Upper lobe of left lung (tissue), 6 donors: Measurements from ENCODE around the gene MAPK11. TPM values are rescaled to one million over a fixed set of nuclear protein-coding genes. Genes with fewer than 3 reads are reported as not detected.
A peak's percentile ranks its signal among the peaks of the same experiment; 100 is the strongest.

ENCODE experiments used
- ATAC-seq, 2 donors: fragments of 200-7000 bp; cut with Tn5 transposase; one replicate each; pipeline ENCODE4 v1.9.1; 2022; ENCODE audit warnings: mild to moderate bottlenecking in 2 of 2, moderate library complexity in 2 of 2; ENCODE audit not compliant: low FRiP score in 2 of 2
- DNase-seq, 2 donors: peaks; one replicate each; pipeline ENCODE4 v3.0.0-alpha.2; 2019 to 2020
- H3K27ac ChIP-seq, 4 donors: fragments of 200-600 bp; sonication (generic); one replicate each; pipeline ENCODE4 v1.5.1; 2016 to 2019
- H3K27me3 ChIP-seq, 4 donors: fragments of 200-600 bp; sonication (generic); one replicate each; pipeline ENCODE4 v1.5.1; 2017 to 2019
- H3K36me3 ChIP-seq, 4 donors: fragments of 200-600 bp; sonication (generic); one replicate each; pipeline ENCODE4 v1.5.1; 2016 to 2019
- H3K4me1 ChIP-seq, 4 donors: fragments of 200-600 bp; sonication (generic); one replicate each; pipeline ENCODE4 v1.5.1; 2018 to 2019
- H3K4me3 ChIP-seq, 4 donors: fragments of 200-600 bp; sonication (generic); one replicate each; pipeline ENCODE4 v1.5.1; 2017 to 2019; ENCODE audit warnings: mild to moderate bottlenecking in 2 of 4, moderate library complexity in 1 of 4
- H3K9me3 ChIP-seq, 4 donors: fragments of 200-600 bp; sonication (generic); one replicate each; pipeline ENCODE4 v1.5.1; 2018 to 2019
- EP300 ChIP-seq, 4 donors: sonication (generic); formaldehyde crosslinking; IDR thresholded peaks; one replicate each; pipeline ENCODE4 v1.5.1; 2017; ENCODE audit warnings: antibody characterized with exemption in 4 of 4, control low read depth in 2 of 4
- POLR2A ChIP-seq, 4 donors: fragments of 450-650 bp; IDR thresholded peaks; one replicate each; pipeline ENCODE4 v1.5.1; 2016 to 2017; ENCODE audit warnings: antibody characterized with exemption in 4 of 4, mild to moderate bottlenecking in 2 of 4
- POLR2AphosphoS5 ChIP-seq, 2 donors: sonication (generic); formaldehyde crosslinking; IDR thresholded peaks; one replicate each; pipeline ENCODE4 v1.5.1; 2017; ENCODE audit warnings: antibody characterized with exemption in 2 of 2
- WGBS, 2 donors: methylation state at CpG; one replicate each; pipeline ENCODE4 v1.1.5; 2017 to 2018; 5-methylcytosine and 5-hydroxymethylcytosine counted together
- total RNA-seq, 6 donors: library from RNA; depleted of rRNA in 4 of 6; stranded (reverse); fragments of >200 nt in 4 of 6; gene quantifications; one replicate each; pipeline versions ENCODE4 v1.1.0 to v1.2.1, GENCODE V29; 2016 to 2021
- TF ChIP-seq, protein P1 (sequence below), 6 experiments: fragments of 450-650 bp in 4 of 6; fragments of 200-600 bp in 2 of 6; sonication (generic) in 2 of 6; IDR thresholded peaks; one replicate each; pipeline ENCODE4 v1.5.1; 2016 to 2019; ENCODE audit warnings: antibody characterized with exemption in 6 of 6
- donor health status: DM: no; HTN: no; CAD: no; lungs with moderate emphysema.
- donor health status: DM: no; HTN: yes; CAD: no; lungs with severe emphysema.

Gene MAPK11
- total RNA-seq, 6 donors from 2014 or later = 3.1 to 27.3 (median 8.6) TPM

DNA sequence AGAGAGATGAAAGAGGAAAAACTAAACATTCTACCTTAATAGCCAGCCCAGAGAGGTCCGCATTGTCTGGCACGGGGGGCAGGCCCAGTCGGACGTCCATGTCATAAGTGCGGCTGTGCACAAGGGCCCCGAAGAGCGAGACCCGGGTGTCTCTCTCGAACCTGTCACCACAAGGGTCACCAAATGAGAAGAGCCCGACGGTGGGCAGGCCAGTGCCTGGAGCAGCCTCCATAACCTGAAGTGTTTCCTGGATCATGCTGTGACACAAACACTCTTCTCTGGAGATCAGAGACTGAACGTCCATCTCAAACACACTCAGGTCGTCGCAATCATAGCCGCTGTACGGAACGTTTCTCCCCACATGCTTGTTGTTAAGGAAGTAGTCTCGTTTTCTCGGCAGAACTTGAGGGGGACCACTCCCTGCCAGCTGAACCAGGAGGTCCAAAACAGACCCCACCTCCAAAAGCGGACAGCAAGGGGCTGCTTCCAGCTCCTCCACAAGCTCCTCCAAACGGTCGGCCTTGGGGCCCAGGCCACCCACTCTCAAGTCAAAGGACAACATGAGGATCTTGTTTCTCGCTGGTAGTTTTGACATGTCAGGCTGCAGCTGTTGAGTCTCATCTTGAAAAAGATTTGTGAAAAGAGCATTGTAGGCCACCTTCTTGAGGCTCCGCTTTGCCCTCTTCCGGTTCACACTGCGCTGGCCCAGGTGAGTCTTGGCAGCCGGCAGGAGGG is 26.3 kb downstream of the MAPK11 start:
- Histone ChIP-seq H3K9me3 (no peaks in the 10 kb centered on the region), H3K27ac (peak overlapping the region; percentile 91 to 97 (median 95)), H3K27me3 (no peaks in the 10 kb centered on the region), H3K4me1 (peaks cover 40 to 69% (median 49%) of the 10 kb centered on the region in 4 donors), H3K4me3 (peak overlapping the region; percentile 84 to 99 (median 94)), H3K36me3 (peaks cover 3 to 43% (median 33%) of the 10 kb centered on the region in 4 donors)
- 13 to 14% methylated on average over 19 to 27 of the region's 27 CpGs for WGBS, 2 donors
- ATAC-seq = no peak
- DNase-seq = no peak
- TF ChIP-seq POLR2AphosphoS5 (IDR thresholded peaks at IDR 0.05) (no peak), POLR2A (IDR thresholded peaks at IDR 0.05) (no peak), EP300 (IDR thresholded peaks at IDR 0.05) (no peak)
- TF ChIP-seq, protein P1, sequence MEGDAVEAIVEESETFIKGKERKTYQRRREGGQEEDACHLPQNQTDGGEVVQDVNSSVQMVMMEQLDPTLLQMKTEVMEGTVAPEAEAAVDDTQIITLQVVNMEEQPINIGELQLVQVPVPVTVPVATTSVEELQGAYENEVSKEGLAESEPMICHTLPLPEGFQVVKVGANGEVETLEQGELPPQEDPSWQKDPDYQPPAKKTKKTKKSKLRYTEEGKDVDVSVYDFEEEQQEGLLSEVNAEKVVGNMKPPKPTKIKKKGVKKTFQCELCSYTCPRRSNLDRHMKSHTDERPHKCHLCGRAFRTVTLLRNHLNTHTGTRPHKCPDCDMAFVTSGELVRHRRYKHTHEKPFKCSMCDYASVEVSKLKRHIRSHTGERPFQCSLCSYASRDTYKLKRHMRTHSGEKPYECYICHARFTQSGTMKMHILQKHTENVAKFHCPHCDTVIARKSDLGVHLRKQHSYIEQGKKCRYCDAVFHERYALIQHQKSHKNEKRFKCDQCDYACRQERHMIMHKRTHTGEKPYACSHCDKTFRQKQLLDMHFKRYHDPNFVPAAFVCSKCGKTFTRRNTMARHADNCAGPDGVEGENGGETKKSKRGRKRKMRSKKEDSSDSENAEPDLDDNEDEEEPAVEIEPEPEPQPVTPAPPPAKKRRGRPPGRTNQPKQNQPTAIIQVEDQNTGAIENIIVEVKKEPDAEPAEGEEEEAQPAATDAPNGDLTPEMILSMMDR (IDR thresholded peaks at IDR 0.05) = no peak

DNA sequence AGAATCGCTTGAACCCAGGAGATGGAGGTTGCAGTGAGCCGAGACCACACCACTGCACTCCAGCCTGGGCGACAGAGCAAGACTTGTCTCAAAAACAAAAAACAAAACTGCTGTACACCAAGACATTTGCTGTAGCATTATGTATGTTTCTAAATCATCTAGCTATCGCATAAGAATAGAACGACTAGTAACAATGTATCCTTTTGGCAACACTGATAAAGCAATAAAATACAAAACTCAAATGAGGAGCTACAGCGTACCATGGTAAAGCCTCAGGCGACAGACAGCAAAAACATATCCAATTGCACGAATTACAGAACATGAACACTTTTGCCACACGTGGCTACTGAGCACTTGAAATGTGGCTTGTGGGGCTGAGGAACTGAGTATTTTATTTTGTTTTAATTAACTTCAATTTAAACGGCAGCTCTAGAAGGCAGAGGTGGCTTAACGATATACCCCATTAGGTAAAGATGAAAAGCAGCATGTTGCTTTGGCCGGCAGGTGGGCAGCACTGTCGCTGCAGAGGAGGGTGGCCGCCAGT is 27.7 kb downstream of the MAPK11 start:
- peaks cover 3 to 43% (median 27%) of the 10 kb centered on the region in 4 donors for H3K36me3 ChIP-seq
- no peaks in the 10 kb centered on the region for H3K9me3 ChIP-seq
- no peaks in the 10 kb centered on the region for H3K27me3 ChIP-seq
- H3K4me3 ChIP-seq = peak overlapping the region in 3 of 4 donors; percentile 84 to 95 (median 94)
- 62 to 70% methylated on average over 14 of the region's 14 CpGs for WGBS, 2 donors
- TF ChIP-seq, protein P1 (IDR thresholded peaks at IDR 0.05) = no peak
- TF ChIP-seq POLR2AphosphoS5 (IDR thresholded peaks at IDR 0.05) (no peak), POLR2A (IDR thresholded peaks at IDR 0.05) (no peak), EP300 (IDR thresholded peaks at IDR 0.05) (no peak)
- H3K27ac ChIP-seq = peak overlapping the region in 1 of 4 donors; percentile 8
- H3K4me1 ChIP-seq = peaks cover 40 to 55% (median 46%) of the 10 kb centered on the region in 4 donors
- ATAC-seq = no peak
- no peak for DNase-seq

DNA sequence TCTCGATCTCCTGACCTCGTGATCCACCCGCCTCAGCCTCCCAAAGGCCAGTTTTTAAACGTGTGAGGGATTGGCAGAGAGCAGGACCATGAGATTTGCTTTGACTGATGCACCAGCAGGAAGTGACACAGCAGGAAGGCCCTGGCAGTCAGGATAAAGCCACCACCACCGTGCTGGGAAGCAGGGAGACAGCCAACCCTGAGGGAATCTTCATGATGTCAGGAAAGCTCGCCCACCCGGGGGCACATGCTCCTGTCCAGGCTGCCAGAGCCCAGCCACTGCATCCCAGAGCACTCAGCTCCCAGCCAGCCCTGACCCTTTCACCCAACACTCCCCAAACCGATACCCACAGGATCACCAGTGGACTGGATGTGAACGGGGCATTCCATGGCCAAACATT is 31.4 kb downstream of the MAPK11 start:
- 81 to 85% methylated on average over 7 to 9 of the region's 9 CpGs for WGBS, 2 donors

DNA sequence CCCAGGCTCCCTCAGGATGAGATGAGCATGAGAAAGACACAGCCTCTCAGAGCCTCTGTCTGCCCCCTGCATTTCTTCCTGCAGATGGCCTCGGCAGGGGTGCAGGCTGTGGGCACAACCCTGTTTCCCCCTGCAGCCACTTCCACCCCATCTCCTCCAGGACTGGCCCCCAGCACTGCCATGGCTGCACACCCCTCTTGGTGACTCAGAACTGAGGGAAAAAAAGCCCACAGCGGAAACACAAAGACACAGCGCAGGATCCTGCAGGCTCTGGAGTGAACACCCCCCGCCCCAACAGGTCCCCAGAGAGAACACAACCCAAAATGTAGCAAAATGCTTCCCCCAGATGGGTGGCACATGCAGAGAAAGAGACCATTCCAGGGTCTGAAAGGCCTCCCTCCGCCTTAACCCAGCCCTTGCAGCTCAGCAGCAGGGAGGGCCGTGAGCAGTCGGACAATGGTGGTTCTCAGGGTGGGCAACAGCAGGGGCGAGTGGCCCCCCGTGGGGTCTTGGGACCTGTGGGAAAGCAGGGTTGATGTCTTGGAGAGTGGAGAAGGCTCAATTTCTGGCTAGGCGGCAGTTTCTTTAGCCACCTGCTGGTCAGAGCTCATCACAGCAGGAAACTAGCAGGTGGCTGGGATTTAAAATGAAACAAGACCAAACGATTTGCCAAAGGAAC is 33.3 kb downstream of the MAPK11 start:
- 78 to 81% methylated on average over 8 to 10 of the region's 11 CpGs for WGBS, 2 donors
- Histone ChIP-seq H3K27me3 (no peaks in the 10 kb centered on the region), H3K27ac (no peak overlapping the region), H3K9me3 (no peaks in the 10 kb centered on the region), H3K36me3 (peaks cover 4 to 60% (median 31%) of the 10 kb centered on the region in 4 donors), H3K4me1 (peaks cover 11 to 15% (median 13%) of the 10 kb centered on the region in 4 donors), H3K4me3 (no peak overlapping the region)
- DNase-seq (peak in 1 of 2 donors; percentile 30), ATAC-seq (no peak)
- TF ChIP-seq, protein P1 (IDR thresholded peaks at IDR 0.05) = peak in 2 of 6 experiments; percentile 16 to 26
- TF ChIP-seq POLR2A (IDR thresholded peaks at IDR 0.05) (no peak), EP300 (IDR thresholded peaks at IDR 0.05) (no peak)

More for the DNA sequence above, 31.4 kb downstream of the MAPK11 start:
- DNase-seq (peak in 1 of 2 donors; percentile 27), ATAC-seq (no peak)
- no peak overlapping the region for H3K4me3 ChIP-seq
- H3K9me3 ChIP-seq = no peaks in the 10 kb centered on the region
- H3K27ac ChIP-seq = no peak overlapping the region
- TF ChIP-seq POLR2AphosphoS5 (IDR thresholded peaks at IDR 0.05) (no peak), POLR2A (IDR thresholded peaks at IDR 0.05) (no peak), EP300 (IDR thresholded peaks at IDR 0.05) (no peak)
- TF ChIP-seq, protein P1 (IDR thresholded peaks at IDR 0.05) = no peak
- H3K4me1 ChIP-seq = peaks cover 30 to 34% (median 31%) of the 10 kb centered on the region in 4 donors
- H3K27me3 ChIP-seq = no peaks in the 10 kb centered on the region
- peaks cover 0 to 44% (median 23%) of the 10 kb centered on the region in 4 donors for H3K36me3 ChIP-seq
